HCT116 (cell line): ENCODE results near the gene C22orf42. TPM values are rescaled to one million over a fixed set of nuclear protein-coding genes. Genes with fewer than 3 reads are reported as not detected.
"Not testable (repeated sequence)": the region's sequence is repeated elsewhere in the genome, so short reads cannot be mapped to it uniquely, and the experiment has no call there.

Experiments used
- ATAC-seq: fragments of 200-7000 bp; cut with Tn5 transposase; 2 replicates; pipeline ENCODE4 v1.9.1; 2020; ENCODE audit warnings: mild to moderate bottlenecking, moderate library complexity
- BruUV-seq: library from RNA; stranded (reverse); fragments of 400-500 nt; replicated peaks from 2 replicates; lab custom pipeline; 2021; lab: Mats Ljungman, UMichigan
- CTCF ChIA-PET: fragments of 300-600 bp; sonication (Branson Sonifier 250); formaldehyde crosslinking; loops from one replicate; lab custom pipeline; 2021; ENCODE audit warnings: antibody characterized with exemption; lab: Charles Lee
- POLR2A ChIA-PET: fragments of 300-600, 350-600 bp; sonication (Branson Sonifier 250); formaldehyde crosslinking; loops from one replicate; lab custom pipeline; 2021; ENCODE audit warnings: antibody characterized with exemption; lab: Charles Lee
- RAD21 ChIA-PET, 2 experiments: fragments of 300-600 bp; sonication (Branson Sonifier 250); formaldehyde crosslinking; loops; one replicate each; lab custom pipeline; 2023; ENCODE audit warnings: low total read pairs in 2 of 2; ENCODE audit not compliant: uncharacterized antibody in 2 of 2, unreplicated experiment in 2 of 2, low non-redundant PET in 1 of 2; lab: Charles Lee
- DNase-seq: peaks from one replicate; pipeline ENCODE4 v3.0.0-alpha.2; 2010; ENCODE audit warnings: low read depth, low spot score
- H2AFZ ChIP-seq: fragments of 200-600 bp; shearing (Covaris generic), sonication (generic); 2 replicates; pipeline ENCODE4 v1.6.1; 2017; ENCODE audit warnings: low read depth, mixed run types, mixed read lengths, antibody characterized with exemption, low read length; ENCODE audit not compliant: poor library complexity, severe bottlenecking
- H3K27ac ChIP-seq: 2 replicates; pipeline ENCODE4 v1.5.1; 2012; ENCODE audit warnings: low read depth, low read length
- H3K27me3 ChIP-seq: fragments of 200-600 bp; sonication (generic); 2 replicates; pipeline ENCODE4 v1.6.1; 2016; ENCODE audit warnings: mixed run types, low read length, mixed read lengths; ENCODE audit not compliant: insufficient read depth
- H3K36me3 ChIP-seq, 2 experiments: fragments of 200-500 bp in 1 of 2; fragments of 200-600 bp in 1 of 2; sonication (Bioruptor generic) in 1 of 2; sonication (generic) in 1 of 2; 2 replicates each; pipeline versions ENCODE4 v1.5.1 to v1.6.1; 2014 to 2016; ENCODE audit warnings: low read length in 2 of 2, inconsistent platforms in 1 of 2, mixed read lengths in 1 of 2, mixed run types in 1 of 2; ENCODE audit not compliant: insufficient read depth in 2 of 2, control insufficient read depth in 1 of 2
- H3K4me1 ChIP-seq, 2 experiments: fragments of 200-600 bp in 1 of 2; sonication (generic) in 1 of 2; 2 replicates each; pipeline versions ENCODE4 v1.5.1 to v1.6.1; 2012 to 2017; ENCODE audit warnings: low read length in 2 of 2, inconsistent platforms in 1 of 2, mild to moderate bottlenecking in 1 of 2, mixed read lengths in 1 of 2, mixed run types in 1 of 2, moderate library complexity in 1 of 2; ENCODE audit not compliant: insufficient read depth in 2 of 2, control insufficient read depth in 1 of 2
- H3K4me2 ChIP-seq: fragments of 200-600 bp; sonication (generic); 2 replicates; pipeline ENCODE4 v1.6.1; 2017; ENCODE audit warnings: mixed run types, low read length, mixed read lengths
- H3K4me3 ChIP-seq, 2 experiments: fragments of 200-600 bp in 1 of 2; sonication (generic) in 1 of 2; replicated peaks in 1 of 2; 2 replicates each; pipeline ENCODE4 v1.5.1; 2011 to 2016; ENCODE audit warnings: low read length in 2 of 2, control low read depth in 1 of 2, low read depth in 1 of 2, mild to moderate bottlenecking in 1 of 2, mixed read lengths in 1 of 2, mixed run types in 1 of 2
- H3K79me2 ChIP-seq: fragments of 200-600 bp; sonication (generic); 2 replicates; pipeline ENCODE4 v1.6.1; 2017; ENCODE audit warnings: mild to moderate bottlenecking, mixed run types, low read length, moderate library complexity, mixed read lengths; ENCODE audit not compliant: insufficient read depth
- H3K9ac ChIP-seq: fragments of 200-600 bp; sonication (generic); 2 replicates; pipeline ENCODE4 v1.6.1; 2016; ENCODE audit warnings: low read length, mixed read lengths
- H3K9me2 ChIP-seq: fragments of 200-600 bp; sonication (generic), shearing (Covaris generic); 2 replicates; pipeline ENCODE4 v1.6.1; 2017; ENCODE audit warnings: mixed run types, mild to moderate bottlenecking, moderate library complexity; ENCODE audit not compliant: insufficient read depth
- H3K9me3 ChIP-seq, 2 experiments: fragments of 200-500 bp in 1 of 2; fragments of 200-600 bp in 1 of 2; sonication (Bioruptor generic) in 1 of 2; sonication (generic) in 1 of 2; 2 replicates each; pipeline ENCODE4 v1.6.1; 2014 to 2017; ENCODE audit warnings: low read length in 2 of 2, mixed read lengths in 2 of 2, inconsistent platforms in 1 of 2, low read depth in 1 of 2, mild to moderate bottlenecking in 1 of 2, mixed run types in 1 of 2, moderate library complexity in 1 of 2; ENCODE audit not compliant: control insufficient read depth in 1 of 2, insufficient read depth in 1 of 2
- H4K20me1 ChIP-seq: fragments of 200-600 bp; sonication (generic), shearing (Covaris generic); 2 replicates; pipeline ENCODE4 v1.6.1; 2017; ENCODE audit warnings: mixed run types, mild to moderate bottlenecking, moderate library complexity; ENCODE audit not compliant: insufficient read depth
- CBX3 ChIP-seq: IDR thresholded peaks from 2 replicates; pipeline ENCODE4 v1.6.1; 2012; ENCODE audit warnings: low read depth
- EZH2 ChIP-seq: fragments of 200-600 bp; sonication (generic); IDR thresholded peaks from 2 replicates; pipeline ENCODE4 v1.6.1; 2017; ENCODE audit warnings: antibody characterized with exemption, mixed run types
- EZH2phosphoT487 ChIP-seq: fragments of 200-600 bp; IDR thresholded peaks from 2 replicates; pipeline ENCODE4 v1.6.1; 2018; ENCODE audit warnings: antibody characterized with exemption, borderline replicate concordance
- JUND ChIP-seq: IDR thresholded peaks from 2 replicates; pipeline ENCODE4 v1.6.1; 2012
- POLR2A ChIP-seq: IDR thresholded peaks from 2 replicates; pipeline ENCODE4 v1.7.0; 2011; ENCODE audit warnings: borderline replicate concordance; ENCODE audit not compliant: insufficient read depth, insufficient read length; ENCODE audit errors: extremely low read depth
- POLR2AphosphoS5 ChIP-seq: IDR thresholded peaks from 2 replicates; pipeline ENCODE4 v1.6.1; 2011; ENCODE audit warnings: mild to moderate bottlenecking, low read depth, low read length, moderate library complexity
- RAD21 ChIP-seq: IDR thresholded peaks from 2 replicates; pipeline ENCODE4 v1.6.1; 2012; ENCODE audit warnings: low read depth, mild to moderate bottlenecking
- SP1 ChIP-seq: IDR thresholded peaks from 2 replicates; pipeline ENCODE4 v1.6.1; 2012; ENCODE audit warnings: low read depth
- ZFX ChIP-seq: fragments of 450-650 bp; IDR thresholded peaks from 2 replicates; pipeline ENCODE4 v1.6.1; 2017
- intact Hi-C: fragments of 100-400 bp; cut with micrococcal nuclease; formaldehyde crosslinking; loops from 2 replicates; pipeline ENCODE4 v1.10.0; 2022
- total RNA-seq: library from RNA; stranded (reverse); gene quantifications from one replicate; pipeline ENCODE4 v1.2.1, GENCODE V29; 2021; ENCODE audit not compliant: unreplicated experiment
- TF ChIP-seq, protein P1 (sequence below): IDR thresholded peaks from 2 replicates; pipeline ENCODE4 v1.6.1; 2012

Gene C22orf42
- total RNA-seq, 1 experiment from 2014 or later: not detected

DNA sequence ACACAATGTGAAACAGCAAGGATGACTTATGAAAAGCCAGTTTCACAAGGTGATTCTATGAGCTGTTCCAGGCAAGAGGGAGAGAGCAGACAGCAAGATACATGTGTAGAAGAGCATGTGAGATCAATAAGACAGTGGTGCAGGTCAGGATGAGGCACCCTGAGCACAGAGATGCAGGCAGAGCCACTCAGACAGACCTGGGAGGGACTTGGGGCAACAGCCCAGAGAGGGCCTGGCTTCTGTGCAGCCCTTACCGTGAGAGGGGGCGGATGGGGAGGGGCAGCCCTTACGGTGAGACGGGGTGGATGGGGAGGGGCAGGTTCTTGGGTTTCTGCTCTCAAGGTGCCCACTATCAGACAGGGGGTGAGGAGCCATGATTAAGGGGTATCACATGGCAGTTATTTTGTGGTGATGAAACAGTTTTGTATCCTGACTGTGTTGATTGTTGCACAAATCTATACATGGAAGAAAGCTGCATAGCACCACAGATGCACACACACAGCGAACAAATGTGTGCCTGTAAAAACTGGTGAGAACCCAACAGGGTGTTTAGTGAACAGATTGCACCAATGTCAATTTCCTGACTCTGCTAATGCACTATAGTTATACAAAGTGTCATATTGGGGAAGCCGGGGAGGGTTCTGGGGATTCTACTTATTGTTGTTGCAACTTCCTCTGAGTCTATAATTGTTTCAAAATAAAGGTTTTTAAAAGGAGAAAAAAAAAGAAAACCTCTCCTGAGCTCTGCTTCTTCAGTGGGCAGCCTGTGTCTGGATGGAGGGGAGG lies 5.2 kb upstream of the C22orf42 start (continued):
- no peak for TF ChIP-seq JUND
- TF ChIP-seq EZH2: no peak
- no peak for TF ChIP-seq EZH2phosphoT487
- no peak for TF ChIP-seq POLR2AphosphoS5
- TF ChIP-seq, protein P1, sequence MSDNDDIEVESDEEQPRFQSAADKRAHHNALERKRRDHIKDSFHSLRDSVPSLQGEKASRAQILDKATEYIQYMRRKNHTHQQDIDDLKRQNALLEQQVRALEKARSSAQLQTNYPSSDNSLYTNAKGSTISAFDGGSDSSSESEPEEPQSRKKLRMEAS: no peak
- no peak for TF ChIP-seq ZFX
- TF ChIP-seq POLR2A: no peak
- no peak for TF ChIP-seq RAD21
- TF ChIP-seq SP1: no peak
- TF ChIP-seq CBX3: no peak

DNA sequence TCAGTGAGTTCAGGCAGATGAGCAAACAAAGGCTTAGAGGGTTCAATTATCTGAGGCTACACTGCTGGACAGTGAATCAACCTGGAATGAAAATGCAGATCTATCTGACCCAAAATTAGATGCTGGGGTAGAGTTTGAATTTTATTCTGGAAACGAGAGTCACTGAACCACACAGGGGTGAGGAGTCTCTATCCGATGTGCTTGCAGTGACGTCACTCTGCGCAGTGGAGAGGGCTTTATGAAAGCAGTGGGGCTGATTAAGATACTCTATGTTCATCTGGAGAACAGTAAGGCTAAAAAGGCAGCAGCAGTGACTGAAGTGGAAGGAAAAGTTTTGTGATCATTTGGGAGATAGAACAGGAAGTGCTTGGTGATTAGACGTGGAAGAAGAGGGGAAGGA lies 1.3 kb upstream of the C22orf42 start:
- ATAC-seq, H3K27me3 ChIP-seq: not testable (repeated sequence)

DNA sequence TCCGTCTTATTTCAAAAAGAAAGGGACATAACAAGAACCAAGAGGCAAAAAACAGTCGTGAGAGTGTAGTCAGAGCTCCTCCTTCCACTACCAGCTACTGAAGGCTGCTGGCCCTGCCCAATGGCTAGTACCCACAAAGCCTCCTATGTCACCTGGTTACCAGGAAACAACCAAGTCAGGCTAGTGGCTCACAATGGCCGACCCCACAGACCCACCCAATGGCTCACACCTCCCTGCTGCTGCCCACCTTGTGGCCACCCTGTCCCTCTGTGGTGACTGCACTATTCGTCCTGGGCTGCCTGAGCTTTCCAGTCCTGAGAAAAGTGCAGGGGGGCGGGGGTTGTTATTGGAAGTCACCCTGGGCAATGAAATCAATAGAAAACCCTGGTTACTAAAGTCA lies 1.5 kb downstream of the C22orf42 start:
- H3K79me2 ChIP-seq, POLR2A ChIA-PET, H3K27ac ChIP-seq, CTCF ChIA-PET, H3K27me3 ChIP-seq, H3K4me3 ChIP-seq, RAD21 ChIA-PET, H3K4me2 ChIP-seq, H2AFZ ChIP-seq, ATAC-seq, H3K9ac ChIP-seq, DNase-seq, H4K20me1 ChIP-seq, H3K36me3 ChIP-seq, H3K4me1 ChIP-seq, BruUV-seq, H3K9me3 ChIP-seq, H3K9me2 ChIP-seq, intact Hi-C loops: not testable (repeated sequence)

More for the DNA sequence above, 1.3 kb upstream of the C22orf42 start:
- H3K4me3 ChIP-seq, H3K9ac ChIP-seq, CTCF ChIA-PET, H3K9me2 ChIP-seq, BruUV-seq, H3K4me1 ChIP-seq, H3K79me2 ChIP-seq, H2AFZ ChIP-seq, DNase-seq, H3K4me2 ChIP-seq, H3K36me3 ChIP-seq, intact Hi-C loops, H3K27ac ChIP-seq, H3K9me3 ChIP-seq, H4K20me1 ChIP-seq, POLR2A ChIA-PET, RAD21 ChIA-PET: not testable (repeated sequence)

DNA sequence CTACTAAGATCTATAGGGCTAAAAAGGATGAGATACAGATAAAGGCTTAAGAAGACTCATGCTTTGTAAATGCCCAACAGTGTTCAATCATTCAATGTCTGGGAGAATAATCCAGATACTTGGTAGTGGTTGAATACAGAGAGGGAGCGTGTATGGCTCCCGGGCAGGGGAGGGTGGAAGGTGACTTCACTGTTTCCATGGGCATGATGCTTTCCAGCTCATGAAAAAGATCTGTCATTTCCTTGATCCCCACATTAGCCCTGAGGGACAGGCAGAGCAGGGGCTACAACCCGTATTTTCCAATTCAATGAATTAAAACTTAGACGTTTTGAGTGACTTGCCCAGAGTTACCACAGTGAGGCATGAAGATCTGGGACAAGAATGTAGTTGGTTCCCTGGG lies 4.4 kb downstream of the C22orf42 start:
- H3K4me3 ChIP-seq, H3K9me2 ChIP-seq, H3K4me2 ChIP-seq, H3K36me3 ChIP-seq, BruUV-seq, H3K27ac ChIP-seq, RAD21 ChIA-PET, intact Hi-C loops, H4K20me1 ChIP-seq, H3K9me3 ChIP-seq, H3K27me3 ChIP-seq, H2AFZ ChIP-seq, H3K9ac ChIP-seq, H3K4me1 ChIP-seq, H3K79me2 ChIP-seq, POLR2A ChIA-PET, DNase-seq, CTCF ChIA-PET, ATAC-seq: not testable (repeated sequence)
